GM12878 (cell line): ENCODE results near the gene COPS6. TPM values are rescaled to one million over a fixed set of nuclear protein-coding genes. Genes with fewer than 3 reads are reported as not detected.
A peak's percentile ranks its signal among the peaks of the same experiment; 100 is the strongest.

Experiments
- ATAC-seq: fragments of 200-7000 bp; cut with Tn5 transposase; 3 replicates; pipeline ENCODE4 v1.9.1; 2020; ENCODE audit warnings: mild to moderate bottlenecking, moderate library complexity
- BruUV-seq: library from RNA; stranded (reverse); fragments of 400-500 nt; replicated peaks from 2 replicates; lab custom pipeline; 2021; lab: Mats Ljungman, UMichigan
- CTCF ChIA-PET: fragments of 300-600 bp; sonication (Branson Sonifier 250); formaldehyde crosslinking; extraction: SDS; loops from one replicate; lab custom pipeline; 2021; ENCODE audit warnings: inconsistent platforms; lab: Yijun Ruan, JAX
- POLR2A ChIA-PET: fragments of 350-600 bp; formaldehyde crosslinking; extraction: SDS; loops from one replicate; lab custom pipeline; 2021; ENCODE audit warnings: inconsistent platforms; lab: Charles Lee
- RAD21 ChIA-PET: fragments of 300-600 bp; sonication (Branson Sonifier 250); formaldehyde crosslinking; loops from one replicate; lab custom pipeline; 2023; ENCODE audit warnings: antibody characterized with exemption; ENCODE audit not compliant: unreplicated experiment; lab: Charles Lee
- SMC1A ChIA-PET: fragments of 300-600 bp; sonication (Branson Sonifier 250); formaldehyde crosslinking; loops from one replicate; lab custom pipeline; 2023; ENCODE audit not compliant: unreplicated experiment, uncharacterized antibody; lab: Charles Lee
- DNase-seq: peaks from one replicate; pipeline ENCODE4 v3.0.0-alpha.2; 2011; ENCODE audit warnings: low read depth, low spot score
- FAIRE-seq: peaks from 3 replicates; lab custom pipeline; 2011; peaks lifted over from hg19 to GRCh38; lab: Jason Lieb, UNC
- H2AFZ ChIP-seq: 2 replicates; pipeline ENCODE4 v1.6.0; 2011; ENCODE audit warnings: low read depth, low read length, control low read depth; ENCODE audit not compliant: control insufficient read depth
- H3K27ac ChIP-seq: 2 replicates; pipeline ENCODE4 v1.5.1; 2011; ENCODE audit warnings: control low read depth; ENCODE audit not compliant: control insufficient read depth, insufficient read depth
- H3K27me3 ChIP-seq, 2 experiments: replicated peaks in 1 of 2; 2 replicates each; pipeline versions ENCODE4 v1.6.0 to v1.6.1; 2011; ENCODE audit warnings: low read length in 1 of 2; ENCODE audit not compliant: control insufficient read depth in 2 of 2, insufficient read depth in 2 of 2
- H3K36me3 ChIP-seq, 2 experiments: 2 replicates each; pipeline ENCODE4 v1.5.1; 2011; ENCODE audit warnings: low read length in 1 of 2; ENCODE audit not compliant: control insufficient read depth in 2 of 2, insufficient read depth in 2 of 2
- H3K4me1 ChIP-seq: 2 replicates; pipeline ENCODE4 v1.6.1; 2011; ENCODE audit warnings: mild to moderate bottlenecking, low read length, moderate library complexity, mixed read lengths; ENCODE audit not compliant: control insufficient read depth, insufficient read depth
- H3K4me2 ChIP-seq: 2 replicates; pipeline ENCODE4 v1.6.0; 2011; ENCODE audit warnings: control low read depth; ENCODE audit not compliant: control insufficient read depth, insufficient read depth
- H3K4me3 ChIP-seq: fragments of 200-600 bp; sonication (generic); 2 replicates; pipeline ENCODE4 v1.5.1; 2016
- H3K79me2 ChIP-seq: 2 replicates; pipeline ENCODE4 v1.6.0; 2011; ENCODE audit warnings: low read length; ENCODE audit not compliant: control insufficient read depth, insufficient read depth
- H3K9ac ChIP-seq: 2 replicates; pipeline ENCODE4 v1.8.0; 2011; ENCODE audit warnings: low read length, control low read depth, mixed read lengths; ENCODE audit not compliant: control insufficient read depth, insufficient read depth
- H3K9me3 ChIP-seq: replicated peaks from 3 replicates; pipeline ENCODE4 v1.5.1; 2011; ENCODE audit warnings: mild to moderate bottlenecking, low read length; ENCODE audit not compliant: control insufficient read depth, insufficient read depth
- H4K20me1 ChIP-seq: 2 replicates; pipeline ENCODE4 v1.6.0; 2011; ENCODE audit not compliant: control insufficient read depth, insufficient read depth
- BCL11A ChIP-seq: IDR thresholded peaks from 2 replicates; pipeline ENCODE4 v1.6.1; 2011; ENCODE audit warnings: low read depth, low read length
- IRF5 ChIP-seq: fragments of 450-650 bp; IDR thresholded peaks from 2 replicates; pipeline ENCODE4 v1.6.1; 2017; ENCODE audit warnings: borderline replicate concordance
- RB1 ChIP-seq: fragments of 450-650 bp; formaldehyde crosslinking; IDR thresholded peaks from 2 replicates; pipeline ENCODE4 v1.6.1; 2017; ENCODE audit warnings: mild to moderate bottlenecking, borderline replicate concordance
- SMC3 ChIP-seq: IDR thresholded peaks from 2 replicates; pipeline ENCODE4 v1.6.1; 2011; ENCODE audit warnings: low read length, improper control_type of control experiment, borderline replicate concordance
- WGBS: methylation state at CpG from one replicate; pipeline ENCODE4 v1.1.6; 2016; ENCODE audit warnings: low lambda C conversion rate; ENCODE audit not compliant: insufficient replicate concordance, insufficient coverage; ENCODE audit errors: missing lambda C conversion rate; 5-methylcytosine and 5-hydroxymethylcytosine counted together
- in situ Hi-C: fragments of 300-500 bp; cut with MboI; formaldehyde crosslinking; loops from 9 replicates; pipeline ENCODE4 v1.14.3; 2018; ENCODE audit warnings: mixed read lengths
- intact Hi-C: fragments of 100-400 bp; cut with micrococcal nuclease; formaldehyde crosslinking; loops from one replicate; pipeline ENCODE4 v1.14.2; 2022; ENCODE audit not compliant: unreplicated experiment
- polyA plus RNA-seq, 11 experiments: library from polyadenylated mRNA; depleted of rRNA in 4 of 11; unstranded in 6 of 11; stranded (reverse) in 5 of 11; fragments of >200 nt; fragmentation: Nextera tagmentation in 4 of 11; fragmentation: Illumina TruSeq in 1 of 11; extraction: Ambion mirVana in 4 of 11; extraction: Trizol in 1 of 11; gene quantifications; 1 replicate in 1 of 11; 2 replicates in 10 of 11; pipeline versions ENCODE4 v1.2.1 to v1.2.3, GENCODE V29; 2011 to 2016; ENCODE audit warnings: inconsistent platforms in 2 of 11, missing spikeins in 2 of 11, low read depth in 1 of 11
- total RNA-seq, 4 experiments: library from RNA; depleted of rRNA in 3 of 4; stranded (reverse); fragments of >200 nt in 3 of 4; fragmentation: Illumina TruSeq in 1 of 4; extraction: Trizol in 1 of 4; gene quantifications; 2 replicates each; pipeline versions ENCODE4 v1.2.1 to v1.2.3, GENCODE V29; 2013 to 2021

COPS6 gene
- total and polyA plus RNA-seq, 10 of the 15 experiments (the other 5 are each of a cell fraction or from before 2014, with no cell fraction given), result 28.5 to 182 (median 81.5) TPM

GRCh38 chr7:100099452-100099851 lies 10.7 kb downstream of the COPS6 start:
- in situ Hi-C loops (no loop called here), intact Hi-C loops (no loop called here)
- ChIA-PET CTCF (no interaction called here), SMC1A (interaction anchor here (1.3 to 1.8 kb wide), 2 partner anchors 9 to 29 kb away, joined by 3 to 4 read pairs; no protein-coding TSS in a partner anchor), POLR2A (interaction anchor here (0.8 to 2.1 kb wide), 2 partner anchors 9 to 84 kb away, joined by 3 to 6 read pairs; partner anchors contain the start of gene ZKSCAN1), RAD21 (interaction anchor here (1.6 kb wide), 1 partner anchor 31 kb away, joined by 9 read pairs; no protein-coding TSS in a partner anchor)
- Histone ChIP-seq H3K4me1 (peaks cover 16% of the 10 kb centered on the region), H3K79me2 (peaks cover 29% of the 10 kb centered on the region), H3K9ac (peak overlapping the region; percentile 24; the same call in 1 of the 2 replicates), H3K4me3 (peak overlapping the region; percentile 88), H3K9me3 (no peaks in the 10 kb centered on the region), H4K20me1 (peaks cover 3% of the 10 kb centered on the region; the same call in 1 of the 2 replicates), H3K27ac (no peak overlapping the region), H3K4me2 (peak overlapping the region; percentile 96), H2AFZ (no peak overlapping the region), H3K27me3 (no peaks in the 10 kb centered on the region), H3K36me3 (peaks cover 37 to 38% of the 10 kb centered on the region in 2 experiments)
- 97% methylated on average over 12 of the region's 12 CpGs for WGBS
- TF ChIP-seq IRF5 (no peak), SMC3 (no peak), BCL11A (no peak), RB1 (no peak)
- no peak for DNase-seq
- FAIRE-seq, result no peak
- ATAC-seq, result no peak
- BruUV-seq, result no TSS peak
